SK-N-MC (cell line): Measurements from ENCODE around the gene CLTCL1.

Experiments used
- EZH2 ChIP-seq: fragments of 200-600 bp; sonication (generic); IDR thresholded peaks from one replicate; pipeline ENCODE4 v1.6.1; 2017; ENCODE audit warnings: antibody characterized with exemption
- FOXP2 ChIP-seq: optimal IDR thresholded peaks from 2 replicates; pipeline ENCODE3; 2011; ENCODE audit warnings: mild to moderate bottlenecking, moderate library complexity; ENCODE audit not compliant: insufficient read depth; ENCODE audit errors: extremely low read length, control extremely low read depth
- POLR2AphosphoS5 ChIP-seq: IDR thresholded peaks from 2 replicates; pipeline ENCODE4 v1.6.1; 2012; ENCODE audit warnings: mild to moderate bottlenecking, low read depth, low read length, borderline replicate concordance

DNA sequence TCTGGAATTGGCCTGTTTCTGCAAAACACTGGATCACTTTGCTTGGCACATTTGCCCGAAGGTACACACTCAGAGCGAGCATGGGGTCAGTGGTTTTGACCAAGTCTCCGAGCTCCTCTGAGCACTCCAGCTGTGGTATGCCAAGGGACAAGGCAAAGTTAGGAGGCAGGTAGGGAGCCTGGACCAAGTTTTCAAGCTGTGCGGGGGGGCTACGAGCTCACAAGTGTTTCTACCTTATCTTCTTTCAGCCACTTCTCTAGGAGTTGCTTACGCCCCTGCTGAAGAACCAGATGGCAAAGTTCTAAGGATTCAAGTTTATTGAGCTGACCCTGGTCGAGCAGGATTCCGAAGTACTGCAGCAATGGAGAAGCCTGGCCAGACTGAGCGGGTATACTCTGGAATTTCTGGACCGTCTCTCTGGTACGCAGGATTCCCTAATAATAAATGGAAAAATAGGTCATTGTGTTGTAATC, 58.3 kb downstream of the CLTCL1 start:
- no peak for TF ChIP-seq EZH2
- no peak for TF ChIP-seq POLR2AphosphoS5
- no peak for TF ChIP-seq FOXP2
